Left ventricle myocardium inferior (tissue), 1 donor: ENCODE measurements around the gene ZFAND2B. TPM values are rescaled to one million over a fixed set of nuclear protein-coding genes. Genes with fewer than 3 reads are reported as not detected.

Experiments
- DNase-seq: peaks from one replicate; pipeline ENCODE4 v3.0.0-alpha.2; 2020
- H3K27ac ChIP-seq: fragments of 200-600 bp; replicated peaks from 2 replicates; pipeline ENCODE4 v1.8.0; 2021
- H3K27me3 ChIP-seq: fragments of 200-600 bp; 2 replicates; pipeline ENCODE4 v1.8.0; 2021; ENCODE audit warnings: low read depth
- H3K36me3 ChIP-seq: fragments of 200-600 bp; 2 replicates; pipeline ENCODE4 v1.8.0; 2021
- H3K4me1 ChIP-seq: fragments of 200-600 bp; 2 replicates; pipeline ENCODE4 v1.8.0; 2021
- H3K4me3 ChIP-seq: fragments of 200-600 bp; 2 replicates; pipeline ENCODE4 v1.8.0; 2021; ENCODE audit warnings: mild to moderate bottlenecking, moderate library complexity
- H3K9me3 ChIP-seq: fragments of 200-600 bp; replicated peaks from 2 replicates; pipeline ENCODE4 v1.8.0; 2021
- intact Hi-C: fragments of 100-400 bp; cut with micrococcal nuclease; formaldehyde crosslinking; loops from one replicate; pipeline ENCODE4 v1.11.0; 2022
- total RNA-seq: library from RNA; stranded (reverse); fragmentation: NEBNext Ultra II Directional; extraction: Animal tissue kit (Norgen Biotek cat#: 25700); gene quantifications from one replicate; pipeline ENCODE4 v1.2.1, GENCODE V29; 2021
- TF ChIP-seq, protein P1 (sequence below): fragments of 200-600 bp; IDR thresholded peaks from 2 replicates; pipeline ENCODE4 v1.8.0; 2021; ENCODE audit warnings: antibody characterized with exemption, mild to moderate bottlenecking, borderline replicate concordance
- donor health status: DM: no; HTN: yes; CAD: no; lungs with severe emphysema.

The ZFAND2B gene
- total RNA-seq, 1 donor from 2014 or later, result 19.7 TPM

DNA sequence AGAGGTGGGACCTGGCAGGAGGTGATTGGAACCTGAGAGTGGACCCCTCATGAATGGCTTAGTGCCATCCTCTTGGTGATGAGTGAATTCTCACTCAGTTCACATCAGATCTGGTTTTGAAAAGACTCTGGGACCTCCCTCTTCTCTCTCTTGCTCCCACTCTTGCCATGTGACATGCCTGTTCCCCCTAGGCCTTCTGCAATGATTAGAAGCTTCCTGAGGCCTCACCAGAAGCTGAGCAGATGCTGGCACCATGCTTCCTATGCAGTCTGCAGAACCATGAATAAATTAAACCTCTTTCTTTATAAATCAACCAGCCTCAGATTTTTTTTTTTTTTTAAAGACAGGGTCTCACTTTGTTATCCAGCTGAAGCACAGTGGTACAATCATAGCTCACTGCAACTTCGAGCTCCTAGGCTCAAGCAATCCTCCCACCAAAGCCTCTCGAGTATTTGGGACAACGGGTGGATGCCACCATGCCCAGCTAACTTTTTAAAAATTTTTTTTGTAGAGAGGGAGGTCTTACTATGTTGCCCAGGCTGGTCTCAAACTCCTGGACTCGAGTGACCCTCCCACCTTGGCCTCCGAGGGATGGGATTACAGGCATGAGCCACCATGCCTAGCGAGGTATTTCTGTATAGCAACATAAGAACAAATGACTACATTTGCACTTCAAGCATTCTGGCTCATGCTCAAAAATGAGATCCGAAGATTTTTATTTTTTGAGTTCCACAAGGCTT lies 2.0 kb upstream of the ZFAND2B start:
- H3K9me3 ChIP-seq, result no peaks in the 10 kb centered on the region
- peaks cover 16% of the 10 kb centered on the region for H3K36me3 ChIP-seq
- H3K4me1 ChIP-seq, result peaks cover 27% of the 10 kb centered on the region
- intact Hi-C loops, result no loop called here
- TF ChIP-seq, protein P1, sequence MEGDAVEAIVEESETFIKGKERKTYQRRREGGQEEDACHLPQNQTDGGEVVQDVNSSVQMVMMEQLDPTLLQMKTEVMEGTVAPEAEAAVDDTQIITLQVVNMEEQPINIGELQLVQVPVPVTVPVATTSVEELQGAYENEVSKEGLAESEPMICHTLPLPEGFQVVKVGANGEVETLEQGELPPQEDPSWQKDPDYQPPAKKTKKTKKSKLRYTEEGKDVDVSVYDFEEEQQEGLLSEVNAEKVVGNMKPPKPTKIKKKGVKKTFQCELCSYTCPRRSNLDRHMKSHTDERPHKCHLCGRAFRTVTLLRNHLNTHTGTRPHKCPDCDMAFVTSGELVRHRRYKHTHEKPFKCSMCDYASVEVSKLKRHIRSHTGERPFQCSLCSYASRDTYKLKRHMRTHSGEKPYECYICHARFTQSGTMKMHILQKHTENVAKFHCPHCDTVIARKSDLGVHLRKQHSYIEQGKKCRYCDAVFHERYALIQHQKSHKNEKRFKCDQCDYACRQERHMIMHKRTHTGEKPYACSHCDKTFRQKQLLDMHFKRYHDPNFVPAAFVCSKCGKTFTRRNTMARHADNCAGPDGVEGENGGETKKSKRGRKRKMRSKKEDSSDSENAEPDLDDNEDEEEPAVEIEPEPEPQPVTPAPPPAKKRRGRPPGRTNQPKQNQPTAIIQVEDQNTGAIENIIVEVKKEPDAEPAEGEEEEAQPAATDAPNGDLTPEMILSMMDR, result no peak
- H3K4me3 ChIP-seq, result no peak overlapping the region
- no peak for DNase-seq
- peaks cover 4% of the 10 kb centered on the region for H3K27me3 ChIP-seq
- no peak overlapping the region for H3K27ac ChIP-seq

DNA sequence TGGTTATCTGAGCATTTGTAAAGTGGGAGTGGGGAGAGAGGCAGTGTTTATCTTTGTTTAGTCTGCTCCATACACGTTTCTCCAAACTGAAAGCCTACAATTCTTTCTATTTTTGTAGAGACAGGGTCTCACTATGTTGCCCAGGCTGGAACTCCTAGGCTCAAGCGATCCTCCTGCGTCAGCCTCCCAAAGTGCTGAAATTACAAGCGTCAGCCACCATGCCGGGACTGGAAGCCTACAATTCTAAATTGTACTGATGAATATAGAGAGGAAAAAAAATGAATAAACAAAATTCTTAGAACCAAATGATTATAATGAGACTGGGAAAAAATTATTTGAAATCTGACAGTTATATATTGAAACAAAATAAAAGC lies 1.4 kb upstream of the ZFAND2B start:
- Histone ChIP-seq H3K27ac (no peak overlapping the region), H3K4me3 (no peak overlapping the region), H3K4me1 (peaks cover 27% of the 10 kb centered on the region), H3K9me3 (no peaks in the 10 kb centered on the region), H3K27me3 (no peaks in the 10 kb centered on the region), H3K36me3 (peaks cover 21% of the 10 kb centered on the region)
- intact Hi-C loops, result no loop called here
- no peak for DNase-seq
- TF ChIP-seq, protein P1, result no peak

DNA sequence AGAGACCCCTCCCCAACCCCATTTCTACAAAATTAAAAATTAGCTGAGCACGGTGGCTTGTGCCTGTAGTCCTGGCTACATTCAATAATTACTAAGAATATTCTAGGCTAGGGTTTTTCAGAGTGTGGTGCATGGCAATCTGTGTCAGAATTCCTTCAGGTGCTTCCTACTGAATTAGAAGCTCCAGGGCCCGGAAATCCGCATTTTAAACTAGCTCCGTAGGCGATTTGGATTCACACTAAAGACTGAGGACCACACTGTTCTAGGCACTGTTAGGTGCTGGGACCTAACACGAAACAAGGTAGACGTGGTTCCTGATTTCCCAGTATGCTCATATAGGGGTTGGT lies 628 bp upstream of the ZFAND2B start:
- intact Hi-C loops, result no loop called here
- no peaks in the 10 kb centered on the region for H3K9me3 ChIP-seq
- H3K27ac ChIP-seq, result peak overlapping the region; percentile 97
- DNase-seq, result no peak
- TF ChIP-seq, protein P1, result no peak
- peaks cover 27% of the 10 kb centered on the region for H3K4me1 ChIP-seq
- peak overlapping the region; percentile 81 for H3K4me3 ChIP-seq
- H3K27me3 ChIP-seq, result no peaks in the 10 kb centered on the region
- H3K36me3 ChIP-seq, result peaks cover 28% of the 10 kb centered on the region

DNA sequence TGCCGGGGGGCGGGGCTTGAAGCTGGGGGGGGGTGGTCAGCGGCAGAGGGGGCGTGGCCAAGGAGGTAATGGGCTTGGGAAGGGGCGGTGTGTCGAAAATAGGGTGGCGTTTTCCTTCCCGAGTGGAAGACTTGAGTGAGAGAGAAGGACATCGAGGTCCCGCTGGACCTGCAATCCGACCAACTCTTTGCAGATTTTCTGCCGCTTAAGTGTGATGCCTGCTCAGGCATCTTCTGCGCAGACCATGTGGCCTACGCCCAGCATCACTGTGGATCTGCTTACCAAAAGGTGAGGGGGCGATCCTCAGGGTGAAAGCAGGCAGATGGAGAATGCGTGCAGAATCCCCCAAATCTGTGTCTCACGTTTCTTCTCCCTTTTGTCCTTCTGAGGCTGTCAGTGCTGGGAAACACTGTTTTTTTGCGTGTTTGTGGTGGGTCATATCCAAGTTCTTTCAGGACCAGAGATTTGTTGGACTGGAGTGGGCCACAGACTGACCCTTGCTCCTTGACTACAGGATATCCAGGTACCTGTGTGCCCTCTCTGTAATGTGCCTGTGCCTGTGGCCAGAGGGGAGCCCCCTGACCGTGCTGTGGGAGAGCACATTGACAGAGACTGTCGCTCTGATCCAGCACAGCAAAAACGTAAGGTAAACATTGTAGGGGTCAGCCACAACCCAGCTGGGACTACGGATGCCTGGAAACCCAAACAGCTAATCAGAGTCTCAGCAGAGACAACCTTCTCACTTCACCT lies 727 bp downstream of the ZFAND2B start:
- no peaks in the 10 kb centered on the region for H3K27me3 ChIP-seq
- H3K4me1 ChIP-seq, result peaks cover 27% of the 10 kb centered on the region
- intact Hi-C loops, result no loop called here

DNA sequence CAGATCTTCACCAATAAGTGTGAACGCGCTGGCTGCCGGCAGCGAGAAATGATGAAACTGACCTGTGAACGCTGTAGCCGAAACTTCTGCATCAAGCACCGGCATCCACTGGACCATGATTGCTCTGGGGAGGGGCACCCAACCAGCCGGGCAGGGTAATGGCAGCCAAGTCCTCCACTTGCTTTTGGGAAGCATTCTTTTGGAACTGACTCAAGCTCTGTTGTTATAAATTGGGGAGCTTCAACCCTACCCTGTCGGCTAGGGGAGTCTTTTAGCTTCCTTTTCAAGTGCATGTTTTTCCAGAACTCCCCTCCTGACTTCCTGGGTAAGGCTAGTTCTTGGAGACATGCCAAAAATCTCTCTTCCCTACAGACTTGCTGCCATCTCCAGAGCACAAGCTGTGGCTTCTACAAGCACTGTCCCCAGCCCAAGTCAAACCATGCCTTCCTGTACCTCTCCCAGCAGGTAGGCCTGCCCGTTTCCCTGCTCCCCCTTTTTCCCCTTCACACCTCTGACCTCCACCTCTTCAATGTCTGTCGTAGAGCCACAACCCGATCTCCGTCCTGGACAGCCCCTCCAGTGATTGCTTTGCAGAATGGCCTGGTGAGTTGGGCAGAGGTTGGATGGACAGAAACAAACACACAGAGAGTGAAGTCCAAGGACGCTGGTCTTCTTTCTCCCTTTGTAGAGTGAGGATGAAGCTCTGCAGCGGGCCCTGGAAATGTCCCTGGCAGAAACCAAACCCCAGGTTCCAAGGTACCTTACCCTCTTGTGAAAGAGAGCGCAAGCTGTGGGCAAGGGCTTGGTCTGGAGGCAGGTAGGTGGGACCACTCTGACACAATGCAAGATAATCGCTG lies 1.5 kb downstream of the ZFAND2B start:
- H3K4me1 ChIP-seq, result peaks cover 27% of the 10 kb centered on the region
- H3K36me3 ChIP-seq, result peaks cover 45% of the 10 kb centered on the region
- TF ChIP-seq, protein P1, result no peak
- H3K9me3 ChIP-seq, result no peaks in the 10 kb centered on the region
- peak overlapping the region; percentile 97 for H3K27ac ChIP-seq
- no peaks in the 10 kb centered on the region for H3K27me3 ChIP-seq
- no peak for DNase-seq
- H3K4me3 ChIP-seq, result peak overlapping the region; percentile 81
- intact Hi-C loops, result no loop called here

More for the DNA sequence above, 727 bp downstream of the ZFAND2B start:
- DNase-seq, result no peak
- TF ChIP-seq, protein P1, result no peak
- Histone ChIP-seq H3K27ac (peak overlapping the region; percentile 97), H3K4me3 (peak overlapping the region; percentile 81), H3K9me3 (no peaks in the 10 kb centered on the region), H3K36me3 (peaks cover 37% of the 10 kb centered on the region)
